Activated naive CD8-positive, alpha-beta T cell treated with anti-CD3 and anti-CD28 coated beads for 36 hours (primary cell): ENCODE measurements around the gene NHLRC1. TPM values are rescaled to one million over a fixed set of nuclear protein-coding genes. Genes with fewer than 3 reads are reported as not detected.

ENCODE experiments used
- DNase-seq: peaks from one replicate; pipeline ENCODE4 v3.0.0; 2021
- H3K27ac Mint-ChIP-seq: one replicate; pipeline ENCODE4 v1.8.0; 2022; ENCODE audit warnings: mild to moderate bottlenecking, moderate library complexity, mixed read lengths
- H3K27me3 Mint-ChIP-seq: one replicate; pipeline ENCODE4 v1.8.0; 2022; ENCODE audit warnings: mild to moderate bottlenecking, mixed read lengths
- H3K36me3 Mint-ChIP-seq: one replicate; pipeline ENCODE4 v1.8.0; 2021; ENCODE audit warnings: mild to moderate bottlenecking, mixed read lengths
- H3K4me1 Mint-ChIP-seq: one replicate; pipeline ENCODE4 v1.8.0; 2021; ENCODE audit warnings: mixed read lengths
- H3K4me3 Mint-ChIP-seq: one replicate; pipeline ENCODE4 v1.8.0; 2022; ENCODE audit warnings: mild to moderate bottlenecking, moderate library complexity, mixed read lengths
- H3K9me3 Mint-ChIP-seq: one replicate; pipeline ENCODE4 v1.8.0; 2022; ENCODE audit warnings: mixed read lengths
- total RNA-seq, 2 experiments: library from RNA; stranded (reverse); gene quantifications; one replicate each; pipeline ENCODE4 v1.2.3, GENCODE V29; 2021

Gene NHLRC1
- total RNA-seq, 2 experiments from 2014 or later, result 0.16 to 0.19 TPM

DNA sequence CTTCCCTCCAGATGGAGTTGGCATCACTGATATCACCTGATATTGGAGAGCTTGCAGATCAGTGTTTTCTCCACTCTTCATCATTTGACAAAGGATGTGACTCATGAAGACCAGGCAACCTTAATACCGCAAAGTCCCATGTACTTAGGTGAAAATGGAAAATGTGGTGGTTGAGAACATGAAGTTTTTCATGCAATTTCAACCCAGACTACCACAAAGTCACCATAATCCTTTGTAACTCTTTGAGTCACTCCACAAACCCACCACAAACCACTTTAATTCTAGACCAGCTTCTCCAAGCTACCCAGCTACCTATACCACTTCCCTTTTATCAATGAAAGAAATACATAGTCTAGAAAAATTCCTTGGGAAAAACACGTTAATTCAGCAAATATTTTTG is 7.1 kb downstream of the NHLRC1 start:
- peak; percentile 28 for DNase-seq
- Mint-ChIP-seq H3K4me3 (peak overlapping the region; percentile 22), H3K9me3 (peaks cover 21% of the 10 kb centered on the region), H3K4me1 (peaks cover 16% of the 10 kb centered on the region), H3K27ac (peak overlapping the region; percentile 79), H3K36me3 (peaks cover 8% of the 10 kb centered on the region), H3K27me3 (peaks cover 81% of the 10 kb centered on the region)

DNA sequence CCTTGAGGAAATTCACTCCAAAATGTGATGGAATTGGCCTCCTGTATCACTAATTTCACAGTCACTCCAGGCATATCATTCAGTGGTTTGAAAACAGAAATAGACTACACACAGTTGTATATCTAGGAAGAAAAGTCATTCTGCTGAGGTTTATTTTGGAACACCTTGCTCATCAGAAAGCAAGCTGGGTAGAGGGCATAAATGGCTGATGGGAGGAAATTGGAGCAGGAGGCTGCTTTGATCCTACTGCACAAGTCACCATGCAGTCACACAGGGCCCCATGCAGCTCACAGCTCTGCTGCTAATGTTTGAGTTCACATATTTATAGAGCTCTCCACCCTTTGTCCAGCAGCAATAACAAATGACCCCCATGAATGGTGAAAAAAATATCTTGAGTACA is 12.3 kb downstream of the NHLRC1 start:
- H3K4me1 Mint-ChIP-seq, result peaks cover 11% of the 10 kb centered on the region
- H3K9me3 Mint-ChIP-seq, result peaks cover 19% of the 10 kb centered on the region
- H3K36me3 Mint-ChIP-seq, result peaks cover 2% of the 10 kb centered on the region
- DNase-seq, result no peak
- no peak overlapping the region for H3K4me3 Mint-ChIP-seq
- H3K27ac Mint-ChIP-seq, result no peak overlapping the region
- peaks cover 54% of the 10 kb centered on the region for H3K27me3 Mint-ChIP-seq

DNA sequence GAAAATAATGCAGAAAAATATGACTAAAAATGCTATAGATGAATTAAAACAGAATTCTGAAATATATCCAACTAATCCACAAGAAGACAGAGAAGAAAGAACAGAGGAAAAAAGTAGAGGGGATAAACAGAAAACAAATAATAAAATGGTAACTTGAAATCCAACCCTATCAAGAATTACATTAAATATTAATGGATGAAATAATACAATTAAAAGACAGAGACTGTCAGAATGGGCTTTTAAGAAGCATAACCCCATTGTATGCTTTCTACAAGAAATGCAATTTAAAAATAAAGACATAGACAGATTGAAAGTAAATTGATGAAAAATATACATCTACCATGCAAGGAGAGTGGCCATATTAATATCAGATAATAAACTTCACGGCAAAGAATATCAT is 15.4 kb downstream of the NHLRC1 start:
- no peak for DNase-seq
- no peak overlapping the region for H3K4me3 Mint-ChIP-seq
- peaks cover 2% of the 10 kb centered on the region for H3K36me3 Mint-ChIP-seq
- H3K4me1 Mint-ChIP-seq, result peaks cover 4% of the 10 kb centered on the region
- H3K27ac Mint-ChIP-seq, result no peak overlapping the region
- peaks cover 10% of the 10 kb centered on the region for H3K9me3 Mint-ChIP-seq
- peaks cover 43% of the 10 kb centered on the region for H3K27me3 Mint-ChIP-seq

DNA sequence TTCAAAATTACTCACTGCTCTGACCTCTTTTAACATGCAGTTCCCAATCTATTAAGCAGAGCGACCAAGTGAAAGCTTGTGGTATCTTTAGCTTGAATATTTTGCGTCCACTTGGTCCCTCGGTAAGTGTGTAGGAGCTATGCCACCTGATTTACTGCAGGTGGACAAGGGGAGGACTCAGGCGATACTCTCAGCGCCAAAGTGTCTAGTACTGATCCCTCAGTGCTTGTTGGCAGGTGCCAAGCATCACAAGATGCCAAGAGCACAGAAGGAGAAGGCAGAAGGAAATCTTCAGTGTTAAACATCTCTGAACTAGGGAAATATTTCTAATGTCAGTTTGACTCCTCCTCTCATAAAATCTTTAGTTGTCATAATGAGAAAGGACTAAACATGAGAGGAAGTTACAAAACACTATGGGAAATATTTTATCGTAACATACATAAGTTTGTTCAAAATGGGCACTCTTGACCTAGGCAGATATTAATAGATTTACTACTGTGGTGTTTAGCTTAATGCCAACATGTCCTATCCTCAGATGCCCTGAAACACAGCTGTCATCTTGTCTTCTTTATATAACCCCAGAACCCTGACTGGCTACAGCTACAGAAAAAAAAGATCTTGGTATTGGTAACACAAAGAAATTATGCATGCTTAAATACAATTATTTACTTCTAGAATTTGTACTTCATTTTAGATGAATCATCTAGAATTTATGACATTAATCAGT is 19.5 kb downstream of the NHLRC1 start:
- DNase-seq, result no peak
- Mint-ChIP-seq H3K36me3 (peaks cover 2% of the 10 kb centered on the region), H3K9me3 (peaks cover 10% of the 10 kb centered on the region), H3K4me3 (no peak overlapping the region), H3K27ac (no peak overlapping the region), H3K27me3 (peaks cover 35% of the 10 kb centered on the region), H3K4me1 (no peaks in the 10 kb centered on the region)

DNA sequence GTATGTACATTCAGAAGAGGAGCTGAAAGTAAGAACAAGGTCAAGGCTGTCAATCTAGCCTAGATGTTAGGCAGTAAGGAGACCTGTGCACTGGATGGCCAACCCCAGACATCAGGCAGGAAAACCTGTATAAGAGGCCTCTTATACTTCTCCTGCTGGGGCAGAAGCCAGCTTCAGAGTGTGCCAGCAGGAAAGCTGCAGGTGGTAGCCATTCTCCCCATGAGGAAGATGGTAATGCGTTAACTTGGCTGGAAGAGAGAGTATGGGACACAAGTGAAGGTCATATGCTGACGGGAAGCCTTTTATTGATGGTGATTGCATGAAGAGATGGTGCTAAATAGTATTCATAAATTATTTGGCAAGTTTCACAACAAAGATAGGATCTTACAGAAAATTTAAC is 20.6 kb downstream of the NHLRC1 start:
- H3K27me3 Mint-ChIP-seq, result peaks cover 35% of the 10 kb centered on the region
- DNase-seq, result no peak
- peaks cover 5% of the 10 kb centered on the region for H3K9me3 Mint-ChIP-seq
- no peak overlapping the region for H3K27ac Mint-ChIP-seq
- no peaks in the 10 kb centered on the region for H3K36me3 Mint-ChIP-seq
- no peak overlapping the region for H3K4me3 Mint-ChIP-seq
- H3K4me1 Mint-ChIP-seq, result no peaks in the 10 kb centered on the region

DNA sequence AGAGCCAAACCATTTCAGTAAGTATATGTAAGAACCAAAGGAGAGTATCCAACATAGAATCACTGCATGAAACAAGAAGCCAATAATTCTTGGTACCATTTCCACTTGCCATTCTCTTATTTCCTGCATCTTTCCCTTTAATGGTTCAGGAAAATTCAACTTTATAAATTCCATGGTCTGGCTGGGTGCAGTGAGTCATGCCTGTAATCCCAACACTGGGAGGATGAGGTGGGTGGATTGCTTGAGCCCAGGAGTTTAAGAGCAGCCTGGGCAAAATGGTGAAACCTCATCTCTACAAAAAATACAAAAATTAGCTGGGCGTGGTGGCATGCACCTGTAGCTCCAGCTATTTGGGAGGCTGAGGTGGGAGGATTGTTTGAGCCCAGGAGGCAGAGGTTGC is 21.2 kb downstream of the NHLRC1 start:
- peaks cover 35% of the 10 kb centered on the region for H3K27me3 Mint-ChIP-seq
- no peak overlapping the region for H3K27ac Mint-ChIP-seq
- DNase-seq, result no peak
- H3K36me3 Mint-ChIP-seq, result no peaks in the 10 kb centered on the region
- peaks cover 5% of the 10 kb centered on the region for H3K9me3 Mint-ChIP-seq
- no peak overlapping the region for H3K4me3 Mint-ChIP-seq
- no peaks in the 10 kb centered on the region for H3K4me1 Mint-ChIP-seq

DNA sequence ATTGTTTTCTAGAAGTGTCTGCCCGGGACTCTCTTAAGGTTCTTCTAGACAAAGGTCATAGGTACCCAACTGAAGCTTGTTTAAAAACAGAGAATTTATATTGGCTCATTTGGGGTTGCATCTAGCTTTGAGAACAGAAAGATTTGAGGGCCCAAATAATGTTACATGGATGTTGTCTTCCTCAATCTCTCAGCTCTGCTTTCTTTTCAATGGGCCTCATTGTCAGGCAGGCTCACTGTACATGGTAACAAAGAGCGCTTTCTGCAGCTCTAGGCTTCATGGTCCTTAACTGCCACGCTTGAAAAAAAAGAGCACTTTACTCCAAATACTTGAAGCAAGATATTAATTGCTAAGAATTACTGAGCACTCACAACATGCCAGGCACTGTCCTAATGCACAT is 22.2 kb downstream of the NHLRC1 start:
- H3K4me1 Mint-ChIP-seq, result no peaks in the 10 kb centered on the region
- DNase-seq, result no peak
- H3K36me3 Mint-ChIP-seq, result no peaks in the 10 kb centered on the region
- peaks cover 34% of the 10 kb centered on the region for H3K27me3 Mint-ChIP-seq
- H3K4me3 Mint-ChIP-seq, result no peak overlapping the region
- H3K9me3 Mint-ChIP-seq, result no peaks in the 10 kb centered on the region
- H3K27ac Mint-ChIP-seq, result no peak overlapping the region

DNA sequence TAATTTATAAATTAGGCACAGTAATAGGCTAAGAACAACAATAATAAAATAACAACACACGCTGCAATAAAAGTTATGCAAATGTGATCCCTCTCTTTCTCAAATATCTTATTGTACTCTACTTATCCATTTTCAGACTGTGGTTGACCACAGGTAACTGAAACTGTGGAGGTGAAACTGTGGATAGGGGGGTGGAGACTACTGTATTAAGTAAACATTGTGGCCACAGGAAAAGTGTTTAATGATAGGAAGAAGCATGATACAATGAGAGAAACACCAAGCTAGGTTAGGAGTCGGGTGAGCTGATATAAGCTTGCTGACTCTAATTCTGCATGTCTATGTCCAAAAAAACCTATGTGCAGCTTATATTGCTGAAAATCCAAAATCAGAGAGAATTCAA is 23.0 kb downstream of the NHLRC1 start:
- DNase-seq, result no peak
- Mint-ChIP-seq H3K9me3 (no peaks in the 10 kb centered on the region), H3K4me3 (no peak overlapping the region), H3K27me3 (peaks cover 26% of the 10 kb centered on the region), H3K4me1 (no peaks in the 10 kb centered on the region), H3K36me3 (no peaks in the 10 kb centered on the region), H3K27ac (no peak overlapping the region)

DNA sequence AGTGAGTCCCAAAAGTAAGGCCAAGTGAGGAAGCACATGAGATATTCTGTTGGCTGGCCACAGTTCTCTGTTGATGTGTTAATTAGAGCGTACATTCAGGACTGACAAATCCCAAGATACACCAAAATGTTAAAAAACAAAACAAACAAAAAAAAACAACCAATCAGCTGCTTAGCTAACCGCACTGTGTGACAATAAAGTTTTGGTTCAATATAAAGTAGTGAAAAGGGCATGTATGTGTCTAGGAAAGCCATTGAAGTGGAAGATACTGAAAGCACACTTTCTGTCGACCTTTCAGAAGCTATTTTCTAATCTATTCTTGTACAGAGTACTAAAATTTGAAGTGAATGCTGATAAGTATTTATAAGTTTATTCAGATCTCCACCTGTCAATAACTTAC is 26.1 kb downstream of the NHLRC1 start:
- no peak overlapping the region for H3K27ac Mint-ChIP-seq
- H3K4me3 Mint-ChIP-seq, result no peak overlapping the region
- H3K4me1 Mint-ChIP-seq, result no peaks in the 10 kb centered on the region
- H3K9me3 Mint-ChIP-seq, result no peaks in the 10 kb centered on the region
- peaks cover 17% of the 10 kb centered on the region for H3K27me3 Mint-ChIP-seq
- DNase-seq, result no peak
- peaks cover 4% of the 10 kb centered on the region for H3K36me3 Mint-ChIP-seq

DNA sequence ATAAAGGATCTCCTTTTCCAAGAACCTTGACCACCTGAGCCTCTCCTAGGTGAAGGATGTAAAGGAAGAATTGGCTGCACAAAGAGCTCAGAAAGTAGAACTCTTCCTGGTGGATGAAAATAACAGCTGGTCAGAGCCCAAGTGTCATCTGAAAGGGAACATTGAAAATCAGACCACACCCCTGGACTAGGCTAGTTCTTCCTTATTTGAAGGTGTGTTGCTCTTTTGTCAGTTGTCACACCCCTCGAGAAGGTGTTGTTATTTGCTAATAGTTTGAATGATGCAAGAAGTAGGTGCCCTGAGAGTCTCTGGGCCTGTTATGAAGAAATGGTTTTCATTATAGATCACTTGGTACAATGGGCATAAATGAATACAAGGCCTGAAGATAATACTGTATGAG is 31.1 kb downstream of the NHLRC1 start:
- Mint-ChIP-seq H3K36me3 (peaks cover 4% of the 10 kb centered on the region), H3K4me1 (no peaks in the 10 kb centered on the region), H3K27me3 (peaks cover 14% of the 10 kb centered on the region), H3K27ac (no peak overlapping the region), H3K9me3 (peaks cover 2% of the 10 kb centered on the region), H3K4me3 (no peak overlapping the region)
- no peak for DNase-seq

DNA sequence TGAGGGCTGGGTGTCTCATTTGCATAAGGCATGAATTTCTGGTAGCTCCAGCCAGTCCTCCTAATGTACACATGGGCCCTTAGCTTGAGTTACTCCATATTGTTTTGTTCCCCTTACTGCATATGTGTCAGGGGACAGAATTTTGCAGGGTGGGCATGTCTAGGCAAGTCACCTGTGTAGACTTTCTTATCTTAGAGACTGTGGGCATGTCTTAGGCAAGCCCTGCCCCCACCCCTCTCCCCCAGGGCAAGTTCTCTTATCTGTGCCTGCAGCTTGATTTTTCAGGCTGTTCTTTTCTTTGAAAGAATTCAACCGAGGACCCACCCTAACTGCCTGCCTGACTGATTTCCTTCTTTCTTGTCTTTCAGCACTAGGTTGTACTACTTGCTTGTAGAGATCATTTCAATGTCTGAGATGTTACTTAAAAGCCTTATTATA is 32.1 kb downstream of the NHLRC1 start:
- no peak for DNase-seq
- Mint-ChIP-seq H3K9me3 (peaks cover 2% of the 10 kb centered on the region), H3K27ac (no peak overlapping the region), H3K27me3 (peaks cover 17% of the 10 kb centered on the region), H3K36me3 (peaks cover 4% of the 10 kb centered on the region), H3K4me1 (no peaks in the 10 kb centered on the region), H3K4me3 (no peak overlapping the region)

DNA sequence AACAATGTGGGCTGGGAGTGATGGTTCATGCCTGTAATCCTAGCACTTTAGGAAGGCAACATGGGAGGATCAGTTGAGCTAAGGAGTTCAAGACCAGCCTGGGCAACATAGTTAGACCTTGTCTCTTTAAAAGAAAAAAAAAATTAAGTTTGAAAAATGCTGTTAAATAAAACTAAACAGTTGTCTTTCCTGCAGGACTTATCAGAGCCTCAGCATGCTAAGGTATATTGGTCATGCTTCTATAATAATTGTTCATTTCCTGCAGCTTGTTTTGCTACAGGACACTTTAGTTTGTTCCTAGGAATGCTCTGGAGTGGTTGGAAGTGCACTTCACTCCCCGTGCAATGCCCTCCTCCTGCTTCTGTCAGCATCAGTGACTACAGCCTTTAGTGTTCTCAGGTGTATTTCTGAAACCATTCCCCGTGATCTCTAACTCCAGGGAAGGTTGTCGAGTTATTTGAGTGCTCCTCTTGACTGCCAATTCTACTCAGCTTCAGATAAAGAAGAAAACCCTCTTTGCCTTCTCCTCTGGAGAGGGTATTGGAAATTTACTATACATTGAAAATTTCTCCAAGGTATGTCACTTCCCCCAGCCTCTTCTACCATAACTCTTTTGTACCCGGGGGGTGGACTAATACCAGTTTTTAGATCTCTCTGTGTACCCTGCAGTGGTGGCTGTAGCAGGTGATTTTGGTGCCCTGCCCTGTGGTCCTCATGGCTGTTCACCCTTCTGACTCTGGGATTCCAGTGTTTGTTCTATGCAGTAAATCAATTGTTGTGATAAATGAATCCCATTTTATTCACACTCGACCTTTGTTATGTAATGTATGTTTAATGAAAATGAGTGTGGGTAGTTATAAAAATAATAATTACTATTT is 33.8 kb downstream of the NHLRC1 start:
- peaks cover 2% of the 10 kb centered on the region for H3K9me3 Mint-ChIP-seq
- H3K36me3 Mint-ChIP-seq, result peaks cover 4% of the 10 kb centered on the region
- H3K4me3 Mint-ChIP-seq, result no peak overlapping the region
- H3K27me3 Mint-ChIP-seq, result peaks cover 17% of the 10 kb centered on the region
- DNase-seq, result no peak
- no peaks in the 10 kb centered on the region for H3K4me1 Mint-ChIP-seq
- H3K27ac Mint-ChIP-seq, result no peak overlapping the region

DNA sequence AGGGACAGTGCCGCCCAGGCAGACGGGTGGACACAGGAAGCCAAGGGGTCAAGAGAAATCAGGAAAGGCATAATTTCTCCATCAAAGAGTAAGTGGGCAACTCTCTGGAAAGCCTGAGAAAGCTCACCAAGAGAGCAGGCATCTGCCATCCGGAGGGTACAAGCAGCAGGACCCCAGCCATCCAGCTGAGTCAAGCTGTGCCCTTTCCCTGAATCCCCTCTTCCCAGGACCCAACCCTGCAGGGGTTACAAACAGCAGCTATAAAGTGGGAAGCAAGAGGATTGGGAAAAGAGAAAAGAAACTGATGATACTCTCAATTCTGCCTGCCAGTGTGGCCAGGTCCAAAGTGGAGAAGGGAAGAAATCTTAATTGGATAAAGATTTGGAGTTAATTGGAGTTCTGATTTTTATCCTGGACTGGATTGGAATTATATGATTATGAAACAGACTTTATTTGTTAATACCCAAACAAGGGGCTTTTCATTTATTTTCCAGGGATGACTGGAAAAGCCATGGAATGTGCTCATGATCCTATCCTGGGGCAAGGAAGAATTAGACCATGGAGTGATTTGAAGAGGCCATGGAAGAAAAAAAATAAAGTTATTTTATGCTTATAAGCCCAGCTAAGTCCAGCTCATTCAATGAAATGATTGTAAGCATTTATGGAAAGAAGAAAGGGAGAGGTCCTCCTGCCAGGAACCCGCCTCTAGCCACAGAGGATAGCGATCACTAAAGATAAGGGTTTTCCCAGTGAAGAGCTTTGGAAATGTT is 34.9 kb downstream of the NHLRC1 start:
- Mint-ChIP-seq H3K4me3 (no peak overlapping the region), H3K27ac (no peak overlapping the region), H3K4me1 (no peaks in the 10 kb centered on the region), H3K9me3 (peaks cover 2% of the 10 kb centered on the region), H3K27me3 (peaks cover 21% of the 10 kb centered on the region), H3K36me3 (peaks cover 4% of the 10 kb centered on the region)
- no peak for DNase-seq

DNA sequence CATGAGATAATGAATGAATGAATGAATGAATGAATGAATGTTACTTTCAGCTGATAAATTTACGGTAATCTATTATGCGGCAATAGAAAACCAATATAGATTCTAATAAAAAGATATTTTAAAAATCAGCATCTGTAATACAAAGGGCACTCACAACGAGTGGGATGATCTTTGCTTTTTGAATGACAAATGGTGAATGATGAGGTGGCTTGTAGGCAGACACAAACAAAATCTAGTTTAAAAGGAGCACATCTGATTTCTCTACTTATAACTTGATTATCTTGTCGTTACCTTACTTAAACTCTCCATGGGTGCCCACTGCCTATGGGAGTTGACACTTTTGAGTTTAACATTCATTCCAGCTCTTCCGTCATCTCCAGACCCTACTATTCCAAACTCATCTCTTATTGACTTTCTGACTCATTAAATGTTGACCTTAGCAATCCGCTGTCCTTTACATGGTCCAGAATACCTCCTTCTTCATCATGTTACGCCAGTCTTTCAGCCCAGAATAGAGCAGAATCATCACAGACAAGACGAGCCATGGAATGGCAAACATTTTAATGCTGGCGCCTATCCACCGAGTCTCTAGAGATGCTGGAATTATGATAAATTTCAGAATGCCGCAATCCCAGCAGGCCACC is 41.3 kb downstream of the NHLRC1 start:
- Mint-ChIP-seq H3K27ac (no peak overlapping the region), H3K27me3 (peaks cover 29% of the 10 kb centered on the region), H3K4me1 (no peaks in the 10 kb centered on the region), H3K9me3 (peaks cover 5% of the 10 kb centered on the region), H3K36me3 (no peaks in the 10 kb centered on the region), H3K4me3 (no peak overlapping the region)
- DNase-seq, result no peak

DNA sequence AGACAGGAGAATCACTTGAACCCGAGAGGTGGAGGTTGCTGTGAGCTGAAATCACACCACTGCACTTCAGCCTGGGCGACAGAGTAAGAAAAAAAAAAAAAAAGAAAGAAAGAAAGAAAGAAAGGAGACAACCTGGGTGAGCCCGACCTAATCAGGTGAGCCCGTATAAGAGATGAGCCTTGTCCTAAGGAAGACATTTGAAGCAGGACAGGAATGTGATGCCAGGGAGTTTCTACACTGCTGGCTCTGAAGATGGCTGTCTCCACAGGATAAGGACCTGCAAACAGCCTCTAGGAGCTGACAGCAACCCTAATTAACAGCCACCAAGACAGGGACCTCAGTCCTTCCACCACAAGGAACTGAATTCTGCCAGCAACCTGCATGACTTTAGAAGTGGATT is 41.9 kb downstream of the NHLRC1 start:
- Mint-ChIP-seq H3K36me3 (peaks cover 3% of the 10 kb centered on the region), H3K27me3 (peaks cover 34% of the 10 kb centered on the region), H3K9me3 (peaks cover 9% of the 10 kb centered on the region), H3K27ac (no peak overlapping the region), H3K4me1 (no peaks in the 10 kb centered on the region), H3K4me3 (no peak overlapping the region)
- DNase-seq, result no peak
